Natural killer cell (primary cell): ENCODE data around the gene FAM110A. TPM values are rescaled to one million over a fixed set of nuclear protein-coding genes. Genes with fewer than 3 reads are reported as not detected.

Source experiments
- ATAC-seq, 3 donors: fragments of 150-1000 bp in 2 of 3; fragments of 200-7000 bp in 1 of 3; cut with Tn5 transposase; 1 replicate in 1 of 3; 2 replicates in 2 of 3; pipeline ENCODE4 v1.10.0; 2021; ENCODE audit warnings: mild to moderate bottlenecking in 2 of 3, moderate library complexity in 2 of 3
- DNase-seq, 2 donors: peaks; one replicate each; pipeline versions ENCODE4 v3.0.0 to v3.0.0-alpha.2; 2013 to 2021; ENCODE audit warnings: mixed read lengths in 1 of 2
- H3K27ac ChIP-seq: one replicate; pipeline ENCODE4 v1.5.1; 2013; ENCODE audit warnings: mild to moderate bottlenecking, low read length
- H3K27me3 ChIP-seq: one replicate; pipeline ENCODE4 v1.6.1; 2013; ENCODE audit warnings: low read length; ENCODE audit not compliant: control insufficient read depth, insufficient read depth
- H3K36me3 ChIP-seq: one replicate; pipeline ENCODE4 v1.6.1; 2013; ENCODE audit warnings: low read length; ENCODE audit not compliant: control insufficient read depth, insufficient read depth
- H3K4me1 ChIP-seq: one replicate; pipeline ENCODE4 v1.6.1; 2013; ENCODE audit warnings: low read length; ENCODE audit not compliant: control insufficient read depth, insufficient read depth
- H3K4me3 ChIP-seq: one replicate; pipeline ENCODE4 v1.5.1; 2013; ENCODE audit warnings: low read length
- H3K9me3 ChIP-seq: one replicate; pipeline ENCODE4 v1.6.1; 2013; ENCODE audit warnings: low read length; ENCODE audit not compliant: control insufficient read depth, insufficient read depth
- H3K27ac Mint-ChIP-seq, 2 donors: one replicate each; pipeline ENCODE4 v1.8.0; 2022; ENCODE audit warnings: mild to moderate bottlenecking in 2 of 2, mixed read lengths in 2 of 2, moderate library complexity in 1 of 2
- H3K27me3 Mint-ChIP-seq, 2 donors: one replicate each; pipeline ENCODE4 v1.8.0; 2022; ENCODE audit warnings: low read depth in 2 of 2, mixed read lengths in 2 of 2
- H3K36me3 Mint-ChIP-seq: one replicate; pipeline ENCODE4 v1.8.0; 2022; ENCODE audit warnings: mixed read lengths
- H3K4me1 Mint-ChIP-seq, 2 donors: one replicate each; pipeline ENCODE4 v1.8.0; 2022; ENCODE audit warnings: mixed read lengths in 2 of 2
- H3K4me3 Mint-ChIP-seq: one replicate; pipeline ENCODE4 v1.8.0; 2022; ENCODE audit warnings: mild to moderate bottlenecking, moderate library complexity, mixed read lengths
- H3K9me3 Mint-ChIP-seq, 2 donors: one replicate each; pipeline ENCODE4 v1.8.0; 2022; ENCODE audit warnings: mixed read lengths in 2 of 2
- CTCF ChIP-seq: fragments of 200-600 bp; IDR thresholded peaks from one replicate; pipeline ENCODE4 v1.8.0; 2022; ENCODE audit warnings: antibody characterized with exemption
- WGBS: methylation state at CpG from one replicate; pipeline ENCODE4 v1.1.7; 2013; ENCODE audit warnings: missing lambda C conversion rate; ENCODE audit not compliant: insufficient coverage; 5-methylcytosine and 5-hydroxymethylcytosine counted together
- intact Hi-C: fragments of 100-400 bp; cut with micrococcal nuclease; formaldehyde crosslinking; loops from one replicate; pipeline ENCODE4 v1.14.2; 2022
- total RNA-seq, 4 donors: library from RNA; stranded (reverse); fragments of 120-200 nt in 1 of 4; gene quantifications; one replicate each; pipeline versions ENCODE4 v1.2.3 to v1.2.4, GENCODE V29; 2013 to 2022

The FAM110A gene
- total RNA-seq, 3 donors from 2014 or later (not counting 1 experiment from before 2014, with no cell fraction given): 25.1 to 91.0 (median 31.8) TPM

DNA sequence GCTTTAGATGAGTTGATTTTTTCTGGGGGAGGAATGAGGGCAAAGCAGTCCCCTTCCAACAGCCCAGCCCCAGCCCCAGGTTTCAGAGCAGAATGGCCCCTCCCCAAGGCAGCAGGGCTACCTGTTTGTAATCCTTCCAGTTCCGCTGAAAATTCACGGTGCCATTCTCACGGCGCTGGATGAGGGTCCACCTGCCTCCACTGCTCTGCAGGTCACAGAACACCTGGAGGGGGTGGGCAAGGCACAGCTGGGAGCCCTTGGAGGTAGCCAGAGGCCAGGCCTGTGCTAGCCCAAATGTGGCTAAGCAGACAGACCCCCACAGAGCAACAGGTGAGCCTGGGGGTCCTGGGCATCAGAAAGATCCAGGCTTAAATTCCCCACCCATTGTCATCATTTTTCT, 46.1 kb downstream of the FAM110A start:
- Histone ChIP-seq H3K36me3 (no peaks in the 10 kb centered on the region), H3K9me3 (no peaks in the 10 kb centered on the region), H3K4me3 (no peak overlapping the region), H3K4me1 (peaks cover 11% of the 10 kb centered on the region), H3K27me3 (no peaks in the 10 kb centered on the region), H3K27ac (no peak overlapping the region)
- no peak overlapping the region for H3K27ac Mint-ChIP-seq
- TF ChIP-seq CTCF: no peak
- H3K9me3 Mint-ChIP-seq: no peaks in the 10 kb centered on the region
- H3K36me3 Mint-ChIP-seq: no peaks in the 10 kb centered on the region
- intact Hi-C loops: no loop called here
- DNase-seq (no peak), ATAC-seq (no peak)
- 79% methylated on average over 4 of the region's 4 CpGs for WGBS
- peaks cover 9 to 12% of the 10 kb centered on the region in 2 donors for H3K4me1 Mint-ChIP-seq
- H3K27me3 Mint-ChIP-seq: no peaks in the 10 kb centered on the region
- H3K4me3 Mint-ChIP-seq: no peak overlapping the region

GRCh38 chr20:881051-881782, 47.7 kb downstream of the FAM110A start:
- no peaks in the 10 kb centered on the region for H3K9me3 Mint-ChIP-seq
- H3K27me3 ChIP-seq: no peaks in the 10 kb centered on the region
- peak overlapping the region in 1 of 2 donors; percentile 59 for H3K27ac Mint-ChIP-seq
- H3K4me1 Mint-ChIP-seq: peaks cover 15 to 17% of the 10 kb centered on the region in 2 donors
- 70% methylated on average over 10 of the region's 10 CpGs for WGBS
- TF ChIP-seq CTCF: no peak
- peaks cover 15% of the 10 kb centered on the region for H3K4me1 ChIP-seq
- H3K9me3 ChIP-seq: no peaks in the 10 kb centered on the region
- H3K4me3 ChIP-seq: no peak overlapping the region
- H3K27ac ChIP-seq: no peak overlapping the region
- ATAC-seq: peak; percentile 65 to 93 (median 90)
- intact Hi-C loops: no loop called here
- H3K27me3 Mint-ChIP-seq: peaks cover 0 to 11% of the 10 kb centered on the region in 2 donors
- H3K36me3 ChIP-seq: no peaks in the 10 kb centered on the region
- no peaks in the 10 kb centered on the region for H3K36me3 Mint-ChIP-seq
- H3K4me3 Mint-ChIP-seq: no peak overlapping the region
- peak in 1 of 2 donors; percentile 11 for DNase-seq

GRCh38 chr20:881783-882144, 48.2 kb downstream of the FAM110A start:
- no peaks in the 10 kb centered on the region for H3K27me3 ChIP-seq
- H3K36me3 ChIP-seq: no peaks in the 10 kb centered on the region
- DNase-seq: no peak
- Mint-ChIP-seq H3K27me3 (peaks cover 0 to 11% of the 10 kb centered on the region in 2 donors), H3K4me1 (peaks cover 15 to 17% of the 10 kb centered on the region in 2 donors), H3K9me3 (no peaks in the 10 kb centered on the region), H3K4me3 (no peak overlapping the region), H3K27ac (peak overlapping the region in 1 of 2 donors; percentile 59), H3K36me3 (no peaks in the 10 kb centered on the region)
- H3K9me3 ChIP-seq: no peaks in the 10 kb centered on the region
- H3K27ac ChIP-seq: no peak overlapping the region
- no peak overlapping the region for H3K4me3 ChIP-seq
- no peak for TF ChIP-seq CTCF
- peaks cover 15% of the 10 kb centered on the region for H3K4me1 ChIP-seq
- ATAC-seq: no peak
- intact Hi-C loops: no loop called here
